ENCODE measurements around the gene TBC1D16. TPM values are rescaled to one million over a fixed set of nuclear protein-coding genes. Genes with fewer than 3 reads are reported as not detected.

Gene TBC1D16
- total RNA-seq, 6 experiments from 2014 or later, result 5.8 to 21.0 (median 14.4) TPM

GRCh38 chr17:79974566-79975497 is 60.8 kb downstream of the TBC1D16 start:
- TF ChIP-seq CTCF (IDR thresholded peaks at IDR 0.05) (peak in 3 of 4 donors; percentile 7 to 10 (median 10)), POLR2A (IDR thresholded peaks at IDR 0.05) (no peak)
- H3K4me1 ChIP-seq, result peaks cover 0 to 5% (median 0%) of the 10 kb centered on the region in 4 donors
- ATAC-seq (no peak), DNase-seq (peak in 1 of 3 donors; percentile 43)
- H3K27me3 ChIP-seq, result no peaks in the 10 kb centered on the region
- no peak overlapping the region for H3K4me3 ChIP-seq
- intact Hi-C loops (cut with DNase I), result loop anchor here in 1 of 2 donors (10.0 kb wide), 1 partner anchor 130 kb away; no protein-coding TSS in a partner anchor
- peaks cover 0 to 4% (median 0%) of the 10 kb centered on the region in 4 donors for H3K36me3 ChIP-seq
- no peaks in the 10 kb centered on the region for H3K9me3 ChIP-seq
- no peak overlapping the region for H3K27ac ChIP-seq
- WGBS (ENCODE audit: insufficient coverage, low coverage, low lambda C conversion rate, missing lambda C conversion rate), result 84% methylated on average over 18 of the region's 23 CpGs

- intact Hi-C loops (cut with DNase I), result loop anchor here in 1 of 2 donors (10.0 kb wide), 1 partner anchor 127 kb away; no protein-coding TSS in a partner anchor
- Histone ChIP-seq H3K27me3 (no peaks in the 10 kb centered on the region), H3K9me3 (no peaks in the 10 kb centered on the region), H3K4me1 (peaks cover 0 to 5% (median 0%) of the 10 kb centered on the region in 4 donors), H3K4me3 (no peak overlapping the region), H3K36me3 (peaks cover 0 to 4% (median 0%) of the 10 kb centered on the region in 4 donors), H3K27ac (no peak overlapping the region)
- TF ChIP-seq POLR2A (IDR thresholded peaks at IDR 0.05) (no peak), CTCF (IDR thresholded peaks at IDR 0.05) (no peak)
- WGBS (ENCODE audit: insufficient coverage, low coverage, low lambda C conversion rate, missing lambda C conversion rate), result 96% methylated on average over 7 of the region's 9 CpGs
- DNase-seq (peak in 1 of 3 donors; percentile 28), ATAC-seq (no peak)
These were observed 64.0 kb downstream of the TBC1D16 start for GRCh38 chr17:79971651-79972050.

- peak; percentile 13 to 38 (median 20) for TF ChIP-seq CTCF (IDR thresholded peaks at IDR 0.05)
- TF ChIP-seq POLR2A (IDR thresholded peaks at IDR 0.05), result no peak
- ATAC-seq (peak in 1 of 4 donors; percentile 32), DNase-seq (peak in 2 of 3 donors; percentile 23 to 31)
- Histone ChIP-seq H3K36me3 (peaks cover 0 to 4% (median 0%) of the 10 kb centered on the region in 4 donors), H3K4me1 (no peaks in the 10 kb centered on the region), H3K27ac (no peak overlapping the region), H3K4me3 (no peak overlapping the region), H3K27me3 (no peaks in the 10 kb centered on the region), H3K9me3 (no peaks in the 10 kb centered on the region)
- intact Hi-C loops (cut with DNase I), result loop anchor here in 1 of 2 donors (10.0 kb wide), 1 partner anchor 126 kb away; no protein-coding TSS in a partner anchor
- WGBS (ENCODE audit: insufficient coverage, low coverage, low lambda C conversion rate, missing lambda C conversion rate), result 70% methylated on average over 6 of the region's 10 CpGs
These were observed 65.0 kb downstream of the TBC1D16 start for GRCh38 chr17:79970576-79971068.

GRCh38 chr17:79969906-79970305 is 65.8 kb downstream of the TBC1D16 start:
- no peak for ATAC-seq
- intact Hi-C loops (cut with DNase I), result loop anchor here in 1 of 2 donors (10.0 kb wide), 1 partner anchor 125 kb away; no protein-coding TSS in a partner anchor
- 89% methylated on average over 7 of the region's 7 CpGs for WGBS (ENCODE audit: insufficient coverage, low coverage, low lambda C conversion rate, missing lambda C conversion rate)
- DNase-seq, result peak in 1 of 3 donors; percentile 11
- H3K9me3 ChIP-seq, result no peaks in the 10 kb centered on the region
- TF ChIP-seq CTCF (IDR thresholded peaks at IDR 0.05), result no peak
- TF ChIP-seq POLR2A (IDR thresholded peaks at IDR 0.05), result no peak
- no peak overlapping the region for H3K27ac ChIP-seq
- no peak overlapping the region for H3K4me3 ChIP-seq
- H3K27me3 ChIP-seq, result no peaks in the 10 kb centered on the region
- H3K36me3 ChIP-seq, result peaks cover 0 to 4% (median 0%) of the 10 kb centered on the region in 4 donors
- H3K4me1 ChIP-seq, result no peaks in the 10 kb centered on the region

All from right lobe of liver (tissue), 6 donors.